Effector memory CD4-positive, alpha-beta T cell (primary cell): ENCODE results near the gene FGGY.
"Not testable (repeated sequence)": the region's sequence is repeated elsewhere in the genome, so short reads cannot be mapped to it uniquely, and the experiment has no call there.

Experiments
- DNase-seq, 3 donors: peaks; one replicate each; pipeline ENCODE4 v3.0.0-alpha.2; 2020
- H3K27ac ChIP-seq: 2 replicates; pipeline ENCODE4 v1.7.0; 2013; ENCODE audit warnings: mild to moderate bottlenecking, low read length, moderate library complexity; ENCODE audit not compliant: insufficient read depth, poor library complexity, severe bottlenecking
- H3K27me3 ChIP-seq: replicated peaks from 2 replicates; pipeline ENCODE4 v1.7.0; 2013; ENCODE audit warnings: mild to moderate bottlenecking, low read length; ENCODE audit not compliant: insufficient read depth, control insufficient read depth, poor library complexity, severe bottlenecking
- H3K36me3 ChIP-seq: 2 replicates; pipeline ENCODE4 v1.7.0; 2013; ENCODE audit warnings: mild to moderate bottlenecking, low read length, moderate library complexity; ENCODE audit not compliant: control insufficient read depth, insufficient read depth
- H3K4me1 ChIP-seq: 2 replicates; pipeline ENCODE4 v1.7.0; 2013; ENCODE audit warnings: low read length, mild to moderate bottlenecking; ENCODE audit not compliant: control insufficient read depth, insufficient read depth, poor library complexity, severe bottlenecking
- H3K4me3 ChIP-seq: 2 replicates; pipeline ENCODE4 v1.7.0; 2013; ENCODE audit warnings: low read length, low read depth, mild to moderate bottlenecking; ENCODE audit not compliant: insufficient read depth, poor library complexity, severe bottlenecking
- H3K9me3 ChIP-seq: 2 replicates; pipeline ENCODE4 v1.7.0; 2013; ENCODE audit warnings: mild to moderate bottlenecking, low read length, moderate library complexity; ENCODE audit not compliant: control insufficient read depth

FGGY gene

GRCh38 chr1:59298026-59298583 is 1.2 kb downstream of the FGGY start:
- Histone ChIP-seq H3K4me3 (no peak overlapping the region), H3K36me3 (no peaks in the 10 kb centered on the region), H3K27ac (no peak overlapping the region), H3K27me3 (no peaks in the 10 kb centered on the region), H3K4me1 (peaks cover 3% of the 10 kb centered on the region), H3K9me3 (no peaks in the 10 kb centered on the region)
- DNase-seq = no peak

GRCh38 chr1:59298710-59299346 is 1.9 kb downstream of the FGGY start:
- Histone ChIP-seq H3K4me3 (no peak overlapping the region), H3K36me3 (no peaks in the 10 kb centered on the region), H3K4me1 (peaks cover 3% of the 10 kb centered on the region), H3K9me3 (no peaks in the 10 kb centered on the region), H3K27ac (no peak overlapping the region), H3K27me3 (no peaks in the 10 kb centered on the region)
- DNase-seq = no peak

DNA sequence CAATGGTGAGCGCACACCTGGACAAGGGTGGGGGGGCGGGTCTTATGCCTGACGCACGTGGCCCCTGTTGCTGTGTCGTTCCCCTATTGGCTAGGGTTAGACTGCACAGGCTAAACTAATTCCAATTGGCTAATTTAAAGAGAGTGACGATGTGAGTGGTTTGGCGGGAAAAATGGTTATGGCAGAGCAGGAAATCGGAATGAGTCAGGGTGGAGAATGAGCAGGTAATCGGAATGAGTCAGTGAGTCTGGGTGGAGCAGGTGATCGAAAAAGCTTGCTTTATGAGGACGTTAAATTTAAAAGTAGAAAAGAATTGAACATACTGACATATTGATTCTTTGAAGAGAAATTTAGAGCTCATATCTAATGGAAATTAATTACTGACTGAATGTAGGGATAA is 2.8 kb downstream of the FGGY start:
- not testable (repeated sequence) for H3K27ac ChIP-seq, H3K36me3 ChIP-seq, DNase-seq

GRCh38 chr1:59302297-59302696 is 5.4 kb downstream of the FGGY start:
- Histone ChIP-seq H3K4me1 (peaks cover under 1% of the 10 kb centered on the region), H3K27ac (no peak overlapping the region), H3K9me3 (peaks cover 4% of the 10 kb centered on the region), H3K27me3 (no peaks in the 10 kb centered on the region), H3K4me3 (no peak overlapping the region), H3K36me3 (no peaks in the 10 kb centered on the region)
- no peak for DNase-seq

More for the DNA sequence above, 2.8 kb downstream of the FGGY start:
- H3K27me3 ChIP-seq, H3K4me3 ChIP-seq, H3K9me3 ChIP-seq, H3K4me1 ChIP-seq: not testable (repeated sequence)

GRCh38 chr1:59302871-59303270 is 6.0 kb downstream of the FGGY start:
- no peaks in the 10 kb centered on the region for H3K4me1 ChIP-seq
- H3K36me3 ChIP-seq = no peaks in the 10 kb centered on the region
- DNase-seq = no peak
- H3K9me3 ChIP-seq = peaks cover 4% of the 10 kb centered on the region
- no peak overlapping the region for H3K27ac ChIP-seq
- H3K4me3 ChIP-seq = no peak overlapping the region
- no peaks in the 10 kb centered on the region for H3K27me3 ChIP-seq

DNA sequence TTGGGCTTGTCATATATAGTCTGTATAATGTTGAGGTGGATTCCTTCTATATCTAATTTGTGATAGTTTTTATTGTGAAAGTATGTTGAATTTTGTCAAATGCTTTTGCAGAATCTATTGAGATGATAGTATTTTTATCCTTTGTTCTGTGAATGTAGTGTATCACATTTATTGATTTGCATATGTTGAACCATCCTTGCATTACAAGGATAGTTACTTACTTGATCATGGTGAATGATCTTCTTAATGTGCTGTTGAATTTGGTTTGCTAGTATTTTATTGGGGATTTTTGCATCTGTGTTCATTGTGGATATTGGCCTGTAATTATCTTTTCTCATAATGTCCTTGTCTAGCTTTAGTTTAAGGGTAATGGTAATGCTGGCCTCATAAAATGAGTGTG is 8.3 kb downstream of the FGGY start:
- H3K27ac ChIP-seq = no peak overlapping the region
- no peaks in the 10 kb centered on the region for H3K4me1 ChIP-seq
- no peaks in the 10 kb centered on the region for H3K36me3 ChIP-seq
- no peak for DNase-seq
- no peaks in the 10 kb centered on the region for H3K27me3 ChIP-seq
- H3K4me3 ChIP-seq = no peak overlapping the region
- peaks cover 4% of the 10 kb centered on the region for H3K9me3 ChIP-seq

GRCh38 chr1:59307591-59307990 is 10.7 kb downstream of the FGGY start:
- no peak overlapping the region for H3K4me3 ChIP-seq
- H3K9me3 ChIP-seq = peaks cover 4% of the 10 kb centered on the region
- no peaks in the 10 kb centered on the region for H3K27me3 ChIP-seq
- no peak for DNase-seq
- H3K4me1 ChIP-seq = no peaks in the 10 kb centered on the region
- no peaks in the 10 kb centered on the region for H3K36me3 ChIP-seq
- H3K27ac ChIP-seq = no peak overlapping the region

- DNase-seq = no peak
- H3K36me3 ChIP-seq = no peaks in the 10 kb centered on the region
Measured at GRCh38 chr1:59308839-59309238, 11.9 kb downstream of the FGGY start.

GRCh38 chr1:59309392-59309791 is 12.5 kb downstream of the FGGY start:
- H3K9me3 ChIP-seq = peaks cover 4% of the 10 kb centered on the region
- no peaks in the 10 kb centered on the region for H3K4me1 ChIP-seq
- H3K36me3 ChIP-seq = no peaks in the 10 kb centered on the region
- no peak overlapping the region for H3K27ac ChIP-seq
- DNase-seq = no peak
- no peak overlapping the region for H3K4me3 ChIP-seq
- no peaks in the 10 kb centered on the region for H3K27me3 ChIP-seq

More at GRCh38 chr1:59308839-59309238, 11.9 kb downstream of the FGGY start:
- Histone ChIP-seq H3K4me3 (no peak overlapping the region), H3K4me1 (no peaks in the 10 kb centered on the region), H3K27ac (no peak overlapping the region), H3K9me3 (peaks cover 4% of the 10 kb centered on the region), H3K27me3 (no peaks in the 10 kb centered on the region)

DNA sequence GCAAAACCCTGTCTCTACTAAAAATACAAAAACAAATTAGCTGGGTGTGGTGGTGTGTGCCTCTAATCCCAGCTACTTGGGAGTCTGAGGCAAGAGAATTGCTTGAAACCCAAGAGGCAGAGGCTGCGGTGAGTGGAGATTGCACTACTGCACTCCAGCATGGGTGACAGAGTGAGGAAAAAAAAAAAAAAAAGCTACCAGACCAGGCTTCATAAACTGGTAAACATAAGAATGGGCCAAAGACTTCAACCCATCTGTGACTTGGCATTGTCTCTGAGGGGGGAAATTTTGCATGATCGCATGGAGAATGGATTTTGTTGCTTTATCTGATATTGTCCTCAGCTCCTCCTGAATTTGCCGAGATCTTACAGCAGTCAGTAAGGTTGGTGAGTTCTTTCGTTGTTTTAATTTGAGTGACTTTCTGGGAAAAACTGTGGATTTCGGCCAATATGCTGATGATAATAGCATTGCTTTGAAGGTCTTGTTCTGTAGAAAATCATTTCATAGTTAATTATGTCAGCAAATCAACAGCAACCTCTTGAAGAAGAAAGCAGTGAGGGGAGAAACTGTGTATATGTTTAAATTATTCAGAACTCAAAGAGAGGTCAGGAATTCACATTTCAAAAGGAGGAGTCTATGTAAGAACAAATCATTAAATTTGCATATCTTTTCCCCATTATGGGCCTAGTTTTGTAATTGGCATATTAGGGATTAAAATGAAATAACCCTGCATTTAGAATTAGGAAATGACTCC is 13.1 kb downstream of the FGGY start:
- Histone ChIP-seq H3K27ac (no peak overlapping the region), H3K9me3 (peaks cover 4% of the 10 kb centered on the region), H3K36me3 (no peaks in the 10 kb centered on the region), H3K27me3 (no peaks in the 10 kb centered on the region), H3K4me1 (no peaks in the 10 kb centered on the region), H3K4me3 (no peak overlapping the region)
- no peak for DNase-seq
